SIG-M5 treated with dmso at 0.1 percent for 504 hours (cell line): ENCODE data around the gene DOHH.

Source experiments
- DNase-seq: peaks from one replicate; lab custom pipeline; 2025; ENCODE audit not compliant: unreplicated experiment; lab: John Stamatoyannopoulos, UW

DOHH gene

DNA sequence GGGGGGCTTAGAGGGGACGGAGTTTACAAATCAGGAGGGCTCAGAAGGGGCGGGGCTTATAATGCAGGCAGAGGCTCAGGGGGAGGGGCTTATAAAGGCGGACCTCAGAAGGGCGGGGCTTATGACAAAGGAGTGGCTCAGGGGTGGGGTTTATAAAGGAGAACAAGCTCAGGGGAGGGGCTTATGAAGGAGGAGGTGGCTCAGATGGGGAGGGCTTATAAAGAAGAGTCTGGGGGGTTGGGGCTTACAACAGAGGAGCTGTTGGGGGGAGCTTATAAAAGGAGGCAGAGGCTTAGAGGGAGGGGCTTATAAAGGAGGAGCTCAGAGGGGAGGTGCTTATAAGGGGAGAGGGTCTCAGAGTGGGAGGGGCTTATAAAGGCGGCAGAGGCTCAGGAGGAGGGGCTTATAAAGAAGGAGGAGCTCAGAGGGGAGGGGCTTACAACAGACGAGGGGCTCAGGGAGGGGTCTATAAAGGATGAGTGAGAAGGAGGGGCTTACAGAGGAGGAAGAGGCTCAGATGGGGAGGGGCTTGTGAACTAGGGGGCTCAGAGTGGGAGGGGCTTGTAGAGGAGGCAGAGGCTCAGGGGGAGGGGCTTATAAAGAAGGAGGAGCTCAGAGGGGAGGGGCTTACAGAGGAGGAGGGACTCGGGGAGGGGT is 21.2 kb downstream of the DOHH start:
- DNase-seq = peak; percentile 68

GRCh38 chr19:3478409-3479176 is 21.9 kb downstream of the DOHH start:
- no peak for DNase-seq

DNA sequence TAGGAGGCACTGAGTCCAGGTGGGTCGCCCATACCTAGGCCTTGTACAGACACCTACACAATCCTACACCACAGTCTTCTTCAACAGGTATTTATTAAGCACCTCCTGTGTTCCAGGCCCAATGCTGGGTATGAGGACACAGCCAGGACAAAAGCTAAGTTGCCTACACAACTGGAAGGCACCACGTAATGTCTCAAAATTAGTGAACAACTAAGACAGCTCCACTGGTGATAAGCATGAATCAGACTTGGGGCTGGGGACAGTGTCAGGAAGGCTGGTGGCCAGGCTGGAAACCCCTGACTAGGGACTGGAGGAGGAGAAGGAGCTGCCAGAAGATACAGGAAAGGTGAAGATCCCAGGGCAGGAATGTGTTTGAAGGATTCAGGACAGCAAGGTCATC is 22.5 kb downstream of the DOHH start:
- no peak for DNase-seq

GRCh38 chr19:3477506-3477905 is 23.0 kb downstream of the DOHH start:
- DNase-seq = no peak

- DNase-seq = no peak
These were observed 23.6 kb downstream of the DOHH start for GRCh38 chr19:3476830-3477229.

DNA sequence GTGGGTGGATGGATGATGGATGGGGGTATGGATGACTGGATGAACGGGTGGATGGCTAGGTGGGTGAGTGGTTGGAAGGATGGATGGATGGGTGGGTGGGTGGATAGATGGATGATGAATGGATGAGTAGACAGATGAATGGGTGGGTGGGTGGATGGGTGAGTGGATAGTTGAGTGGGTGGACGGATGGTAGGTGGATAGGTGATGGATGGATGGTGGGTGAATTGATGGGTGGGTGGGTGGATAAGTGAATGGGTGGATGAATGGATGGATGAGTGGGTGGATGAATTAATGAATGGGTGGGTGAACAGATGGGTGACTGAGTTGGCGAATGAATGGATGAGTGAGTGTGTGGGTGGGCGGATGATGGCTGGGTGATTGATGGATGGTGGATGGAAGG is 25.0 kb downstream of the DOHH start:
- DNase-seq = no peak

GRCh38 chr19:3474614-3475013 is 25.9 kb downstream of the DOHH start:
- no peak for DNase-seq

- no peak for DNase-seq
These were observed 26.5 kb downstream of the DOHH start for GRCh38 chr19:3474010-3474409.

GRCh38 chr19:3471954-3472655 is 28.4 kb downstream of the DOHH start:
- DNase-seq = no peak

DNA sequence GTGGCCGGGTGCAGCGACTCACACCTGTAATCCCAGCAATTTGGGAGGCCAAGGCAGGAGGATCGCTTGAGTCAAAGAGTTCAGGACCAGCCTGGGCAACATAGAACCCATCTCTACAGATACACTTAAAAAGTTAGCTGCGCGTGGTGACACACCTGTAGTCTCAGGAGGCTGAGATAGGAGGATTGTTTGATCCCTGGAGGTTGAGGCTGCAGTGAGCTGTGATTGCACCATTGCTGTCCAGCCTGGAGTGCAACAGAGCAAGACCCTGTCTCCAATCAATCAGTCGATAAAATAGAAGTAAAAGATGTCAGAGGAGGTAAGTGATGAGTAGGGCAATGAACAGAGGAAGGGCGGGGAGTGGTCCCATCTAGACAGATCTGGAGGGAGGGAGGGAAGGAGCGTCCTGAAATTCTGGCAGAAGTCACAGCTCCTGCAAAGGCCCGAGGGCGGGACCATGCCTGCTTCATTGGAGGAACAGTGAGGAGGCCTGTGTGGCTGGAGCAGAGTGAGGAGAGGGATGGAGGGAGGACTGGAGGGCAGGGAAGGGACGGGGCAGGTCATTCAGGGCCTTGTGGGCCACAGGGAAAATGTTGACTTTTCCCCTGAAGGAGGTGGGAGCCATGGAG is 29.9 kb downstream of the DOHH start:
- DNase-seq = no peak

- no peak for DNase-seq
These were observed 30.6 kb downstream of the DOHH start for GRCh38 chr19:3469638-3470499.

DNA sequence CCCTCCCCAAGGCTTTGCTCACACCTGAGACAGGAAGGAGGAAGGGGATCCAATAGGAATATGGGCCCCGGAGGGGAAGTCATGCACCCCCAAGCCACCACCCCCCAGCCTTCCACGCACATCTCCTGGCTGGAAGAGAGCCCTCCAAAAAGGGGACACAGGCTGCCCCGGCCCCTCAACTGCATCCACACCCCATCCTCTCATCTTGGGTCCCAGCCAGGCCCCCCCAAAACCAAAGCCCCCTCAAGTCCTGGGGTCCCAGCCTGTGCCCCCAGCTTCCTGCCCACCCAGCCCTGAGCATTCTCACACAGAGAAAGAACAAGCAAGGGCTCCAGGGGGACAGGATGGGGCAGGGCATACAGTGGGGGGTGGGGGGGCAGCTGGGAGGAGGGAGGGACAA is 32.3 kb downstream of the DOHH start:
- DNase-seq = no peak

GRCh38 chr19:3467437-3468198 is 32.9 kb downstream of the DOHH start:
- DNase-seq = no peak

DNA sequence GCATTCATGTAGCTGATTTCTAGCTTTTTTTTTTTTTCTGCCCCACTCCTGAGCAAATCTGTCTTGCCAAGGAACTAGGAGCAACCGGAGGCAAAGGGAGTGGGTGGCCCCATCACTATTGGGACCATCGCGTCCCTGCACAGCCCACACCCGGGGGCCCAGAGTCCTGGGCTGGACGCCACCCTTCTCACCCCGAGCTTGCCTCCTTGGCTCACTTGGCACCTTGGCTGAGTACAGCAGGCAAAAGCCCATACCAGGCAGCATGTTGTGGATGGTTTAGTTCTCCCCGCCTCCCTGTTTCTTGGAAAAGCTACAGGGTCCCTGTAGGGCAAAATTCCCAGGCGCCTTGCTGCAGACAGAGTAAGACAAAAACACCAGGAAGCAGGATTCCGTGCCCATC is 33.8 kb downstream of the DOHH start:
- no peak for DNase-seq

DNA sequence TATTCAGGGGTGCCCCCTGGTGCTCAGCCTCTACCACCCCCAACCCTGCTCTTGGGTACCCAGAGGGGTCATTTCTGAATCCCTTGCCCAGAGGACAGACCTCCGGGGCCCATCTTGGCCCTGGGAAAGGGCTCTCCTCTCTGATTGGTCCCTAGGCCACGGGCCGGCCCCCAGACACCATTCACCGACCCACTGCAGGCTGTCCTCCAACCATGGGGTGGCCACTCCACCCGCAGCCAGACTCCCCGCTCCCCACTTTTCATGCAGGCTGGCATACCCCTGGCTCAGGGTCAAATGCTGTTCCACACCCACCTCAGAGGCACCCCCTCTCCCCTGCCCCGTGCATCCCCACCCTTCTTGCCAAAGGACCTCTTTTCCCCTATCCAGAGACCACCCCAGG is 34.9 kb downstream of the DOHH start:
- DNase-seq = no peak

DNA sequence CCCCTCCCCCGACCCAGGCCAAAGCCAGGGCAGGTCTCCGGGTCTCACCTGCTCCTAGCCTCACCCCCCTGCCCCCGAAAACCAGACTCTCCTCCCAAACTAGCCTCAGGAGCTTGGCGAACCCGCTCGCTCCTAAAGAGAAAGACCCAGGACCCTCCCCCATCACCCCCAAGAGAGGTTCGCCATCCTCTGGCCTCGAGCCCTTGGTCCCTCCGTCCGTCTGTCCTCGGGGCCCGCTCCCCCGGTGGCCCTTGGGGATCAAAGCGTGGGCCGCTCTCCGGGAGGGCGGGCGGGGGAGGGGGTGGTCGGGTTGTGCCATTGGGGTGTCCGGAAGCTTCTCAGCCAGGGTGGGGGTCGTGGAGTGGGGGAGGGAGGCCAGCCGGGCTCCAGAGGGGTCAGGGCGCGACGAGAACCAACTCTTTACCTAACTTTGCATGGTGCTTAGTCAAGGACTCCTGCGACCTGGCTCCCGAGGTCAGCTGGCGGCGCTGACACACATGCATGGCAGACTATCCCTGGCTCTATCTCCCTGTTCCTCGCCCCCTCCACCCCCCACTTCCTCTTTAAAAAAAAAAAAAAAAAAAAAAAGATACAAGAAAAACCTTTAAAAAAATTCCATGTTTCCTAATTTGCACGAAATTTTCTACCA is 35.8 kb downstream of the DOHH start:
- no peak for DNase-seq

- DNase-seq = no peak
These were observed 36.5 kb downstream of the DOHH start for GRCh38 chr19:3463714-3464586.

- no peak for DNase-seq
These were observed 37.3 kb downstream of the DOHH start for GRCh38 chr19:3462991-3463713.
